Measurements from ENCODE around the gene PECR. TPM values are rescaled to one million over a fixed set of nuclear protein-coding genes. Genes with fewer than 3 reads are reported as not detected.
A peak's percentile ranks its signal among the peaks of the same experiment; 100 is the strongest.

PECR gene
- total RNA-seq, 2 experiments from 2014 or later, result 9.1 to 10.3 TPM

GRCh38 chr2:216090369-216090786 is 8.8 kb upstream of the PECR start:
- Mint-ChIP-seq H3K27me3 (no peaks in the 10 kb centered on the region), H3K4me3 (no peak overlapping the region), H3K36me3 (ENCODE audit: low read depth) (no peaks in the 10 kb centered on the region), H3K4me1 (ENCODE audit: low read depth) (peaks cover 27% of the 10 kb centered on the region), H3K27ac (no peak overlapping the region), H3K9me3 (no peaks in the 10 kb centered on the region)
- Histone ChIP-seq H3K36me3 (ENCODE audit: insufficient read depth, low read length) (no peaks in the 10 kb centered on the region), H3K4me1 (ENCODE audit: insufficient read depth, low read length) (peaks cover 12% of the 10 kb centered on the region), H3K27ac (ENCODE audit: low read depth in 1 of 2, low read length in 2 of 2) (no peak overlapping the region), H3K4me3 (ENCODE audit: low read length) (no peak overlapping the region), H3K9me3 (ENCODE audit: control insufficient read depth in 1 of 2, insufficient read depth in 1 of 2, low read length in 2 of 2) (no peaks in the 10 kb centered on the region), H3K27me3 (ENCODE audit: control insufficient read depth in 1 of 2, insufficient read depth in 2 of 2, low read length in 2 of 2) (no peaks in the 10 kb centered on the region)
- ChIA-PET CTCF (no interaction called here), POLR2A (no interaction called here)
- no peak for TF ChIP-seq CTCF (IDR thresholded peaks at IDR 0.05)
- no peak for ATAC-seq (ENCODE audit: poor library complexity)
- intact Hi-C loops (cut with DNase I, micrococcal nuclease), result no loop called here
- no peak for DNase-seq

GRCh38 chr2:216086207-216086893 is 4.7 kb upstream of the PECR start:
- peak overlapping the region; percentile 80 for H3K27ac Mint-ChIP-seq

GRCh38 chr2:216084547-216084946 is 2.9 kb upstream of the PECR start:
- peak overlapping the region; percentile 25 for H3K4me3 ChIP-seq (ENCODE audit: low read length)
- intact Hi-C loops (cut with DNase I, micrococcal nuclease), result no loop called here

More at GRCh38 chr2:216086207-216086893, 4.7 kb upstream of the PECR start:
- ATAC-seq (ENCODE audit: poor library complexity) (no peak), DNase-seq (no peak)
- H3K4me1 ChIP-seq (ENCODE audit: insufficient read depth, low read length), result peaks cover 46% of the 10 kb centered on the region
- Mint-ChIP-seq H3K4me3 (no peak overlapping the region), H3K27me3 (no peaks in the 10 kb centered on the region), H3K4me1 (ENCODE audit: low read depth) (peaks cover 66% of the 10 kb centered on the region), H3K36me3 (ENCODE audit: low read depth) (peaks cover 2% of the 10 kb centered on the region), H3K9me3 (no peaks in the 10 kb centered on the region)
- intact Hi-C loops (cut with DNase I, micrococcal nuclease), result no loop called here
- H3K36me3 ChIP-seq (ENCODE audit: insufficient read depth, low read length), result no peaks in the 10 kb centered on the region
- no peaks in the 10 kb centered on the region for H3K9me3 ChIP-seq (ENCODE audit: control insufficient read depth in 1 of 2, insufficient read depth in 1 of 2, low read length in 2 of 2)
- H3K27ac ChIP-seq (ENCODE audit: low read depth in 1 of 2, low read length in 2 of 2), result peak overlapping the region in 1 of 2 donors; percentile 79
- ChIA-PET POLR2A (interaction anchor here (1.3 to 5.3 kb wide), 2 partner anchors 22 to 29 kb away, joined by 3 to 106 read pairs; partner anchors contain the start of gene XRCC5), CTCF (no interaction called here)
- H3K27me3 ChIP-seq (ENCODE audit: control insufficient read depth in 1 of 2, insufficient read depth in 2 of 2, low read length in 2 of 2), result no peaks in the 10 kb centered on the region
- no peak overlapping the region for H3K4me3 ChIP-seq (ENCODE audit: low read length)
- TF ChIP-seq CTCF (IDR thresholded peaks at IDR 0.05), result no peak

More at GRCh38 chr2:216084547-216084946, 2.9 kb upstream of the PECR start:
- no peaks in the 10 kb centered on the region for H3K27me3 ChIP-seq (ENCODE audit: control insufficient read depth in 1 of 2, insufficient read depth in 2 of 2, low read length in 2 of 2)
- Mint-ChIP-seq H3K27me3 (no peaks in the 10 kb centered on the region), H3K36me3 (ENCODE audit: low read depth) (peaks cover 4% of the 10 kb centered on the region), H3K9me3 (no peaks in the 10 kb centered on the region), H3K4me1 (ENCODE audit: low read depth) (peaks cover 75% of the 10 kb centered on the region), H3K4me3 (peak overlapping the region; percentile 87), H3K27ac (peak overlapping the region; percentile 82)
- peak overlapping the region; percentile 36 to 79 for H3K27ac ChIP-seq (ENCODE audit: low read depth in 1 of 2, low read length in 2 of 2)
- H3K9me3 ChIP-seq (ENCODE audit: control insufficient read depth in 1 of 2, insufficient read depth in 1 of 2, low read length in 2 of 2), result no peaks in the 10 kb centered on the region
- TF ChIP-seq CTCF (IDR thresholded peaks at IDR 0.05), result no peak
- CTCF ChIA-PET, result interaction anchor here (0.6 to 1.5 kb wide), 3 partner anchors 23 to 42 kb away, joined by 3 read pairs; no protein-coding TSS in a partner anchor
- DNase-seq (peak in 10 of 14 experiments; percentile 16 to 59 (median 37)), ATAC-seq (ENCODE audit: poor library complexity) (peak; percentile 32)
- peaks cover 51% of the 10 kb centered on the region for H3K4me1 ChIP-seq (ENCODE audit: insufficient read depth, low read length)
- H3K36me3 ChIP-seq (ENCODE audit: insufficient read depth, low read length), result no peaks in the 10 kb centered on the region
- POLR2A ChIA-PET, result interaction anchor here (0.8 to 5.3 kb wide), 7 partner anchors 9 to 47 kb away, joined by 3 to 106 read pairs (median 7); partner anchors contain the start of gene XRCC5

Measured in CD4-positive, alpha-beta T cell (primary cell).